Activated naive CD8-positive, alpha-beta T cell treated with anti-CD3 and anti-CD28 coated beads for 36 hours (primary cell): Measurements from ENCODE around the gene MAN1A1. TPM values are rescaled to one million over a fixed set of nuclear protein-coding genes. Genes with fewer than 3 reads are reported as not detected.
A peak's percentile ranks its signal among the peaks of the same experiment; 100 is the strongest.

Experiments used
- DNase-seq: peaks from one replicate; pipeline ENCODE4 v3.0.0; 2021
- H3K27ac Mint-ChIP-seq: one replicate; pipeline ENCODE4 v1.8.0; 2022; ENCODE audit warnings: mild to moderate bottlenecking, moderate library complexity, mixed read lengths
- H3K27me3 Mint-ChIP-seq: one replicate; pipeline ENCODE4 v1.8.0; 2022; ENCODE audit warnings: mild to moderate bottlenecking, mixed read lengths
- H3K36me3 Mint-ChIP-seq: one replicate; pipeline ENCODE4 v1.8.0; 2021; ENCODE audit warnings: mild to moderate bottlenecking, mixed read lengths
- H3K4me1 Mint-ChIP-seq: one replicate; pipeline ENCODE4 v1.8.0; 2021; ENCODE audit warnings: mixed read lengths
- H3K4me3 Mint-ChIP-seq: one replicate; pipeline ENCODE4 v1.8.0; 2022; ENCODE audit warnings: mild to moderate bottlenecking, moderate library complexity, mixed read lengths
- H3K9me3 Mint-ChIP-seq: one replicate; pipeline ENCODE4 v1.8.0; 2022; ENCODE audit warnings: mixed read lengths
- total RNA-seq, 2 experiments: library from RNA; stranded (reverse); gene quantifications; one replicate each; pipeline ENCODE4 v1.2.3, GENCODE V29; 2021

MAN1A1 gene
- total RNA-seq, 2 experiments from 2014 or later: 21.4 to 22.6 TPM

GRCh38 chr6:119324718-119325117, 24.8 kb downstream of the MAN1A1 start:
- H3K4me1 Mint-ChIP-seq: peaks cover 25% of the 10 kb centered on the region
- no peaks in the 10 kb centered on the region for H3K27me3 Mint-ChIP-seq
- H3K36me3 Mint-ChIP-seq: peaks cover 8% of the 10 kb centered on the region
- H3K4me3 Mint-ChIP-seq: no peak overlapping the region
- H3K9me3 Mint-ChIP-seq: no peaks in the 10 kb centered on the region
- DNase-seq: no peak
- no peak overlapping the region for H3K27ac Mint-ChIP-seq

- Mint-ChIP-seq H3K27me3 (no peaks in the 10 kb centered on the region), H3K9me3 (no peaks in the 10 kb centered on the region), H3K27ac (no peak overlapping the region), H3K36me3 (peaks cover 8% of the 10 kb centered on the region), H3K4me1 (peaks cover 25% of the 10 kb centered on the region), H3K4me3 (no peak overlapping the region)
- DNase-seq: no peak
These were observed 25.6 kb downstream of the MAN1A1 start for GRCh38 chr6:119323931-119324330.

- Mint-ChIP-seq H3K27ac (no peak overlapping the region), H3K36me3 (peaks cover 10% of the 10 kb centered on the region), H3K4me3 (no peak overlapping the region), H3K9me3 (no peaks in the 10 kb centered on the region), H3K27me3 (no peaks in the 10 kb centered on the region), H3K4me1 (peaks cover 25% of the 10 kb centered on the region)
- no peak for DNase-seq
These were observed 26.1 kb downstream of the MAN1A1 start for GRCh38 chr6:119323478-119323877.

- H3K36me3 Mint-ChIP-seq: peaks cover 10% of the 10 kb centered on the region
- peaks cover 23% of the 10 kb centered on the region for H3K4me1 Mint-ChIP-seq
- DNase-seq: peak; percentile 27
- H3K9me3 Mint-ChIP-seq: no peaks in the 10 kb centered on the region
- H3K4me3 Mint-ChIP-seq: no peak overlapping the region
- H3K27ac Mint-ChIP-seq: no peak overlapping the region
- no peaks in the 10 kb centered on the region for H3K27me3 Mint-ChIP-seq
These were observed 26.7 kb downstream of the MAN1A1 start for GRCh38 chr6:119322715-119323350.

- H3K27me3 Mint-ChIP-seq: no peaks in the 10 kb centered on the region
- H3K36me3 Mint-ChIP-seq: peaks cover 13% of the 10 kb centered on the region
- no peak overlapping the region for H3K27ac Mint-ChIP-seq
- peaks cover 23% of the 10 kb centered on the region for H3K4me1 Mint-ChIP-seq
- no peak for DNase-seq
- no peak overlapping the region for H3K4me3 Mint-ChIP-seq
- H3K9me3 Mint-ChIP-seq: no peaks in the 10 kb centered on the region
These were observed 27.5 kb downstream of the MAN1A1 start for GRCh38 chr6:119322034-119322433.

GRCh38 chr6:119319694-119320093, 29.9 kb downstream of the MAN1A1 start:
- H3K27me3 Mint-ChIP-seq: no peaks in the 10 kb centered on the region
- H3K36me3 Mint-ChIP-seq: peaks cover 13% of the 10 kb centered on the region
- H3K27ac Mint-ChIP-seq: no peak overlapping the region
- H3K4me1 Mint-ChIP-seq: peaks cover 36% of the 10 kb centered on the region
- DNase-seq: no peak
- H3K4me3 Mint-ChIP-seq: no peak overlapping the region
- no peaks in the 10 kb centered on the region for H3K9me3 Mint-ChIP-seq

- Mint-ChIP-seq H3K27me3 (no peaks in the 10 kb centered on the region), H3K9me3 (no peaks in the 10 kb centered on the region), H3K4me3 (no peak overlapping the region), H3K27ac (no peak overlapping the region), H3K4me1 (peaks cover 42% of the 10 kb centered on the region), H3K36me3 (peaks cover 18% of the 10 kb centered on the region)
- no peak for DNase-seq
These were observed 30.8 kb downstream of the MAN1A1 start for GRCh38 chr6:119318730-119319129.

GRCh38 chr6:119318176-119318575, 31.4 kb downstream of the MAN1A1 start:
- no peaks in the 10 kb centered on the region for H3K27me3 Mint-ChIP-seq
- H3K9me3 Mint-ChIP-seq: no peaks in the 10 kb centered on the region
- no peak overlapping the region for H3K4me3 Mint-ChIP-seq
- no peak for DNase-seq
- H3K36me3 Mint-ChIP-seq: peaks cover 14% of the 10 kb centered on the region
- peaks cover 42% of the 10 kb centered on the region for H3K4me1 Mint-ChIP-seq
- H3K27ac Mint-ChIP-seq: no peak overlapping the region

GRCh38 chr6:119317007-119317406, 32.6 kb downstream of the MAN1A1 start:
- no peak for DNase-seq
- no peaks in the 10 kb centered on the region for H3K27me3 Mint-ChIP-seq
- no peak overlapping the region for H3K27ac Mint-ChIP-seq
- no peaks in the 10 kb centered on the region for H3K9me3 Mint-ChIP-seq
- no peak overlapping the region for H3K4me3 Mint-ChIP-seq
- peaks cover 16% of the 10 kb centered on the region for H3K36me3 Mint-ChIP-seq
- peaks cover 42% of the 10 kb centered on the region for H3K4me1 Mint-ChIP-seq

- Mint-ChIP-seq H3K27ac (peak overlapping the region; percentile 79), H3K4me3 (peak overlapping the region; percentile 60)
- no peak for DNase-seq
These were observed 34.7 kb downstream of the MAN1A1 start for GRCh38 chr6:119314885-119315272.

GRCh38 chr6:119313937-119314884, 35.4 kb downstream of the MAN1A1 start:
- no peaks in the 10 kb centered on the region for H3K9me3 Mint-ChIP-seq
- H3K4me3 Mint-ChIP-seq: peak overlapping the region; percentile 60
- H3K27me3 Mint-ChIP-seq: no peaks in the 10 kb centered on the region
- peaks cover 52% of the 10 kb centered on the region for H3K4me1 Mint-ChIP-seq
- H3K36me3 Mint-ChIP-seq: peaks cover 21% of the 10 kb centered on the region
- peak overlapping the region; percentile 79 for H3K27ac Mint-ChIP-seq
- peak; percentile 28 for DNase-seq

More at GRCh38 chr6:119314885-119315272, 34.7 kb downstream of the MAN1A1 start:
- Mint-ChIP-seq H3K9me3 (no peaks in the 10 kb centered on the region), H3K27me3 (no peaks in the 10 kb centered on the region), H3K36me3 (peaks cover 21% of the 10 kb centered on the region), H3K4me1 (peaks cover 50% of the 10 kb centered on the region)

- Mint-ChIP-seq H3K4me1 (peaks cover 58% of the 10 kb centered on the region), H3K9me3 (no peaks in the 10 kb centered on the region), H3K4me3 (peak overlapping the region; percentile 55), H3K27me3 (no peaks in the 10 kb centered on the region), H3K36me3 (peaks cover 22% of the 10 kb centered on the region), H3K27ac (peak overlapping the region; percentile 79)
- peak; percentile 22 for DNase-seq
These were observed 36.7 kb downstream of the MAN1A1 start for GRCh38 chr6:119312875-119313338.

- no peak for DNase-seq
- peaks cover 23% of the 10 kb centered on the region for H3K36me3 Mint-ChIP-seq
- peak overlapping the region; percentile 79 for H3K27ac Mint-ChIP-seq
- no peaks in the 10 kb centered on the region for H3K27me3 Mint-ChIP-seq
- H3K4me3 Mint-ChIP-seq: no peak overlapping the region
- H3K9me3 Mint-ChIP-seq: no peaks in the 10 kb centered on the region
- peaks cover 59% of the 10 kb centered on the region for H3K4me1 Mint-ChIP-seq
These were observed 37.1 kb downstream of the MAN1A1 start for GRCh38 chr6:119312441-119312840.

GRCh38 chr6:119311514-119312142, 37.9 kb downstream of the MAN1A1 start:
- Mint-ChIP-seq H3K4me1 (peaks cover 59% of the 10 kb centered on the region), H3K9me3 (no peaks in the 10 kb centered on the region), H3K27ac (no peak overlapping the region), H3K27me3 (no peaks in the 10 kb centered on the region), H3K4me3 (no peak overlapping the region), H3K36me3 (peaks cover 22% of the 10 kb centered on the region)
- DNase-seq: no peak

- Mint-ChIP-seq H3K27me3 (no peaks in the 10 kb centered on the region), H3K27ac (no peak overlapping the region), H3K4me1 (peaks cover 55% of the 10 kb centered on the region), H3K4me3 (no peak overlapping the region), H3K36me3 (peaks cover 32% of the 10 kb centered on the region), H3K9me3 (no peaks in the 10 kb centered on the region)
- no peak for DNase-seq
These were observed 39.0 kb downstream of the MAN1A1 start for GRCh38 chr6:119310486-119311036.
